ENCODE measurements around the gene NAGK.
"Not testable (repeated sequence)": the region's sequence is repeated elsewhere in the genome, so short reads cannot be mapped to it uniquely, and the experiment has no call there.

- TF ChIP-seq CTCF, POLR2A (IDR thresholded peaks at IDR 0.05): not testable (repeated sequence)
Observed at GRCh38 chr2:71083297-71083696, 14.8 kb downstream of the NAGK start.
